Measurements from ENCODE around the gene ESYT3. TPM values are rescaled to one million over a fixed set of nuclear protein-coding genes. Genes with fewer than 3 reads are reported as not detected.

ESYT3 gene
- total and polyA plus RNA-seq, 2 experiments from 2014 or later, result 3.5 to 8.2 TPM

DNA sequence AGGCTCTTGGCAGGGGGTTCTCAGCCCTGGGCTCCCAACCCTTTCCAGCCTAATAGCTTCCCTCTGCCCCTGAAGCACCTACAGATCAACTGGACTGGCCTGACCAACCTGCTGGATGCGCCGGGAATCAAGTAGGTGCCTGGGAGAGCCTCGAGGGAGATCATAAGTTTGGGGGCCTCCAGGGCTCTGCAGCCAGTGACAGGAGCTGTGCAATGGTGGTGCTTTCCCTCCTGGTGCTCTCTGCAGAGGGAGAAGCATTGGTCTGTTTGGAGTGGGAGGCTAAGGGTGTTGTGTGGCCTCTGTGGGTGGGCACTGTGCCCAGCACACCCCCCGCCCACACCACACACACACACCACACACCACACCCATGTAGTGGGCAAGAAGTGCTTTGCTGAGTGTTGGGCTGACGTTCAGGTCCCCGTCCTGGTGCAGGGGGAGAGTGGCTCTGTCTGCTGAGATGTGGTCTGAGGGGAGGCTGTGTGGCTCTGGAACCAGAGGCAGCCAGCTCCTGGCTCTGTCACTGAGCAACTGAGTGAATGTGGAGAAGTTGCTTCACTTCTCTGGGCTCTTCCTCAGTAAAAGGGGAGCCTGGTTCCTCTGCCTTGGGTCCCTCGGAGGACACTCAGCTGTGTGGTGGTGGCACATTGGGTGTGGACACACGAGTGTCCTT is 26.3 kb downstream of the ESYT3 start:
- DNase-seq (ENCODE audit: low spot score), result no peak
- H3K4me3 ChIP-seq, result no peak overlapping the region
- no peak overlapping the region for H3K4me2 ChIP-seq
- peaks cover 25% of the 10 kb centered on the region for H3K36me3 Mint-ChIP-seq (ENCODE audit: low read depth)
- H3K27me3 ChIP-seq (ENCODE audit: insufficient read depth), result no peaks in the 10 kb centered on the region
- no peaks in the 10 kb centered on the region for H3K4me1 ChIP-seq (ENCODE audit: insufficient read depth)
- TF ChIP-seq CREB1 (CRISPR knock-in tag; IDR thresholded peaks at IDR 0.05; ENCODE audit: low read depth), result no peak
- TF ChIP-seq ZNF114 (CRISPR knock-in tag; IDR thresholded peaks at IDR 0.05), result no peak
- TF ChIP-seq NANOG (IDR thresholded peaks at IDR 0.05; ENCODE audit: borderline replicate concordance), result no peak
- TF ChIP-seq ZNF462 (CRISPR knock-in tag; IDR thresholded peaks at IDR 0.05), result no peak
- no peak for TF ChIP-seq ZNF331 (CRISPR knock-in tag; IDR thresholded peaks at IDR 0.05; ENCODE audit: low read depth)
- no peak for TF ChIP-seq EZH2 (IDR thresholded peaks at IDR 0.05; ENCODE audit: low read depth, unreplicated experiment)
- TF ChIP-seq STAT1 (IDR thresholded peaks at IDR 0.05; ENCODE audit: unreplicated experiment), result no peak
- TF ChIP-seq, protein P1, sequence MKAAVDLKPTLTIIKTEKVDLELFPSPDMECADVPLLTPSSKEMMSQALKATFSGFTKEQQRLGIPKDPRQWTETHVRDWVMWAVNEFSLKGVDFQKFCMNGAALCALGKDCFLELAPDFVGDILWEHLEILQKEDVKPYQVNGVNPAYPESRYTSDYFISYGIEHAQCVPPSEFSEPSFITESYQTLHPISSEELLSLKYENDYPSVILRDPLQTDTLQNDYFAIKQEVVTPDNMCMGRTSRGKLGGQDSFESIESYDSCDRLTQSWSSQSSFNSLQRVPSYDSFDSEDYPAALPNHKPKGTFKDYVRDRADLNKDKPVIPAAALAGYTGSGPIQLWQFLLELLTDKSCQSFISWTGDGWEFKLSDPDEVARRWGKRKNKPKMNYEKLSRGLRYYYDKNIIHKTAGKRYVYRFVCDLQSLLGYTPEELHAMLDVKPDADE (IDR thresholded peaks at IDR 0.05), result no peak
- H3K4me3 Mint-ChIP-seq, result no peak overlapping the region
- peaks cover 6% of the 10 kb centered on the region; the same call in 1 of the 3 replicates for H3K9me3 Mint-ChIP-seq
- peaks cover 4% of the 10 kb centered on the region for H3K27me3 Mint-ChIP-seq (ENCODE audit: insufficient read depth, low read depth, poor library complexity)
- no peaks in the 10 kb centered on the region for H3F3A ChIP-seq (replicated peaks; ENCODE audit: low read depth)
- H3K27ac Mint-ChIP-seq, result no peak overlapping the region
- no peaks in the 10 kb centered on the region for H3K9me2 ChIP-seq (ENCODE audit: insufficient read depth)
- no peak overlapping the region for H2AFZ ChIP-seq
- H3K79me2 ChIP-seq (replicated peaks; ENCODE audit: insufficient read depth), result no peaks in the 10 kb centered on the region
- H3K27ac ChIP-seq (ENCODE audit: low read depth), result no peak overlapping the region
- 0 out of 3 replicates have a peak, but pooled peaks cover 3% of the 10 kb centered on the region for H3K4me1 Mint-ChIP-seq
- no peak for ATAC-seq
- no peaks in the 10 kb centered on the region for H4K20me1 ChIP-seq (replicated peaks; ENCODE audit: insufficient read depth)
- H3K36me3 ChIP-seq (ENCODE audit: insufficient read depth), result no peaks in the 10 kb centered on the region
